Fibroblast of peridontal ligament (primary cell): ENCODE data around the gene SLC25A22.
A peak's percentile ranks its signal among the peaks of the same experiment; 100 is the strongest.

Experiments used
- DNase-seq: peaks from one replicate; pipeline ENCODE4 v3.0.0-alpha.2; 2010; ENCODE audit errors: extremely low read depth

Gene SLC25A22

DNA sequence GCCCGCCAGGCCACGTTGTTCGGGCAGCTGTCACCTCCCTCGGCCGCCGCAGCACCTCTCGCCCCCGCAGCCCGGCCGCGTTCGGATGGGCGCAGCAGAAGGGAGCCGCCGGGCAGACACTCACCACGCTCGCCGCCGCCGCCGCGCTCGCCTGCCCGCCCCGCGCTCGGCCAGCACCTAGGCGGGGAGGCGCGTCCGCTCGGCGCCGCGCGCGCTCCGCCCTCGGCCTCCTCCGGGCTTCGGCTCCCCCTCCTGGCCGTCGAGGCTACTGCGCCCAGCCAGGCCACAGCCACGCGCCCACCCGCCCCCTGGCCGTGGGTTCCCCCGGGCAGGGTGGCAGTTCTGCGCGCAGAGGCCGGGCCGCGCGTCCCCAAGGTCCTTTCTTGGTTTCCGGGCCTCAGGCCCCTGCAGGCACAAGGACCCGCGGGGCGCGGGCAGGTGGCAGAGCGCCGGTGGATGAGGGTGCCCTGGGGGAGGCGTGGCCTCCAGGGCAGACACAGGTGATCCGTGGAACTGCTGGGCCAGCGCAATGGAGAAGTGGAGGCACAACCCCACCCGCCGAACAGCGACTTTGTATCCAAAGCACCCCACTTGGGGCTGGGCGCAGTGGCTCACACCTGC, at the start of gene SLC25A22:
Gene SLC25A22, minus strand, starts transcription at position 189 of the 621 bp plus-strand sequence. CDS start 3,275 bp downstream, outside the sequence.
- DNase-seq: peak; percentile 52

DNA sequence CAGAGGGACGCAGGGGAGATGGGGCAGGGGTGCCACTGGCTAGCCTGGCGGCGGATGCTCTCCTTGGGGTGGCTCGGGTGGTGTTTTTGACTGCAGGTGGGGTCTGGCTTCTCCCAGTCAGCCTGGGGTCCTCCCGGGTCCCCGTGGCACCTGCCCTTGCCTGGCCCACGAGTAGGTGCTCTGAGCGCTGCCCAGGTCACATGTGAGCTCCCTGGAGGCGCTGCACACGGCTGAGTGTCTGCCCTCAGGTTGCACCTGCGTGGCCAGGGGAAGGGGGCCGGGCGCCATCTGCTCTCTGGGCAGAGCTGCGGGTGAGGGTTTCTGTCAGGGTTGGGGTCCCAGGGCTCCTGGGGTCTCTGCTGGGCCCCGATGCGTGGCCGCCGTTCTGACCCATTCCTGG, 49.8 kb upstream of the SLC25A22 start:
- DNase-seq: no peak

DNA sequence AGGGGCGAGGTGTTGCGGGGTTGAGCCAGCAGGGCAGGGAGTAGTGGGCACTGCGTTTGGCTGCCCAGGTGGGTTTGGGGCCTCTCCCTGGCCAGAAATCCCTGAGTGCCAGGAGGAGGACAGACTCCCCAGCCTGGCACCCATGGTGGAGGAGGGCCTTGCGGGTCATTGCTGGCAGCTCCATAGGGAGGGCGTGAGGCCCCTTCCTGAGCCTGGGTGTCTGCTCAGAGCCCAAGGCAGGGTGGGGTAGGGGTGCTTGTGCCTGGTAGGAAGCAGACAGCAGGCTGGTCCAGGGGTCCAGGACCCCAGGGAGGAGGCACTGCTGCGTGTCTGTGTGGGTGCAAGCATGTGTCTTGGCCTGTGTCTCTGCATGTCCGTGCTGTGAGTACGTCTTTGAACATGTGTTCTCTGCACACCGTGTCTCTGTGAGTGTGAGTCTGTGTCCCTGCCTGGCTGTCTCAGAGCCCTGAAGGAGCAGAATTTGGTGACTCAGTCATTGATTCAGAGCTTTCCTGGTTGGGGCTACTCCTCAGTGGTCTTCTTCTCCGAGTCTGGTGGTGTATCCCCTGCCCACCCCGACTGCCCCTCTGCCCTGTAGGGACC, 48.5 kb upstream of the SLC25A22 start:
- no peak for DNase-seq

DNA sequence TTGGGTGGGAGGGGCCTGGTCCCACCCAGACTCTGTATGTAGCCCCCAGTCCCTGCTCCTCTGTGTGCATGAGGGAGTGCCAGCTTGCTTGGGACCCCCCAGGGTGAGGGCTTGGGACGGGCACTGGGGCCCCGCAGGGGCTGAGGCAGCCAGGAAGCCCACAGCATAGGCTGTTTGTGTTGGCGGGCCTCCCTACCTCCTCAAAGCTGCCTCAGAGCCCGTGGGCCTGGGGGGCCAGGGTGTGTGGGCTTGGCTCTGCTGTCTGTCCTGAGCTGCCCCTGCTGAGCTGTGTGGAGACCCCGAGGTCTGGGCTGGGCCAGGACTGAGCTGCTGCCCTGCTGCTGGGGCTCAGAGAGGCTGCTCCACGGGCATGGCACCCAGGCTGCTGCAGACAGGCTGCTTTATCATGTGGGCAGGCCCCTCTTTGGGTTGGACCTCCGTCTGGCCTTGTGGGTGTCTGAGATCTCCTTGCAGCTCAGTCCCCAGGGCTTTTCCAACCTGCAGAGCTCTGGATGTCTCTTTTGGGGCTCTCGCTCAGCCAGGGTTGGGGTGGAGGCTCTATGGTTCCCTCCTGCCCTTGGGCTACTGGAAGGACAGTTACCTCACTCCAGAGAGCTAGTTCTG, 47.9 kb upstream of the SLC25A22 start:
- DNase-seq: no peak

GRCh38 chr11:844693-845644, 46.9 kb upstream of the SLC25A22 start:
- peak; percentile 97 for DNase-seq

GRCh38 chr11:843818-844692, 46.0 kb upstream of the SLC25A22 start:
- DNase-seq: peak; percentile 96

DNA sequence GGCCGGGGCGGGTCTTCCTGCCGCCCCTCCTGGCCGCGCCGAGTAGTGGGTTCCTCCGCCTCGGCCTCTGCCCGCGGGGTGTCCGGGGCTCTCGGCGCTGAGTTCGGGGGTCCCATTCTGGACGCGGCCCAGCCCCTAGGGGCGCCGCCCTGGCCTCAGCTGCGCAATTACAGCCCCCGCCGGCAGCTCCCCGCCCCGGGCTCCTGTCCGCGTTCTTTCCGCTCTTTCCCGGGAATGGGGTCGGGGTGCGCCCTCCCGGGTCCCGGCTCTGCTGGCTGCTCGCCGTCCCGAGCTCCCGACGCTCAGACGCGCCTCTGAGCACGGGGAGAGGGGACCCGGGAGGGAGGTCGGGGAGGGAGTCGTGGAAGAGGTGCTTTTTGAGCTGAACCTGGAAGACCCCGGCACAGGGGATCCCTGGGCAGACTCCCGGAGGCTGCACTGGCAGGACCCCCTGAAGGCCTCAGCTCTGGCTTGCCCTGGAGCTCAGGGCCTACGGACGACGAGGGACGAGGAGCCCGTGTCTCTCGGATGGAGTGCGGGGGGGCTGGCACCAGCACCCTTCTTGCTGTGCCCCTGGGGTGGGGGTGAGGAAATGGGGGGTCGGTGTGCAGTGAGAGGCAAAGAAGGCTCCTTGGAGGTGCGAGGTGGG, 45.1 kb upstream of the SLC25A22 start:
- DNase-seq: no peak

DNA sequence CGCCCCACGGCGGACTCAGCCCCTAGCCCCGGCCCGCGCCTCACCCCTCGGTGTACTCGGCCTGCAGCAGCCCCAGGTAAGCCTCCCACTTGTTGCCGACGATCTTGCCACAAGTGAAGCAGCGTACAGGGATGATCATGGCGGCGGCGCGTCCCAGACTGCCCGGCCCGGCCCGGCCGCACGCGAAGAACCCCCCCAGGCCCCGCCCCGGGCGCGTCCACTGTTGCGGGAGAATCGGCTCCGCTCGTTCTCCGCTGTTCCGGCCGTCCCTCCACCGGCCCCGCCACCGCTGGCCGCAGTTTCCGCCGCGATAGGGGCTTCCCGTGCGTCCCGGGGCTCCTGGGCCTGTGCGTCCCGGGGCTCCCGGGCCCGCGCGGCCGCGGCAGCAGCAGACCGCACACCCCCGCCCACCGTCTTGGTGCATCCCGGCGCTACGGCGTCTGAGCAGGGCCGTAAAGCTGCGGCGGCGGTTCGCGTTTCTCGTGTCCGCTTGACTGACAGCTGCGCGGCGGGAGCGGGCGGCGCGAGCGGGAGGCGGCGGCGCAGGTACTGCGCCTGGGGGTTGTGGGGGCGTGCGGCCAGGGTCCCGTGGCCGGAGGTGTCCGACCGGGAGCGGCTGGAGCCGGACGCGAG, 44.4 kb upstream of the SLC25A22 start, which contains the start of the genes POLR2L and TSPAN4:
Gene POLR2L, minus strand, starts transcription at position 160 of the 633 bp plus-strand sequence. Its CDS starts 21 bp downstream, at position 139.
Gene TSPAN4, plus strand, starts transcription at position 483 of the 633 bp plus-strand sequence. CDS start 7,453 bp downstream, outside the sequence.
- DNase-seq: peak; percentile 81

DNA sequence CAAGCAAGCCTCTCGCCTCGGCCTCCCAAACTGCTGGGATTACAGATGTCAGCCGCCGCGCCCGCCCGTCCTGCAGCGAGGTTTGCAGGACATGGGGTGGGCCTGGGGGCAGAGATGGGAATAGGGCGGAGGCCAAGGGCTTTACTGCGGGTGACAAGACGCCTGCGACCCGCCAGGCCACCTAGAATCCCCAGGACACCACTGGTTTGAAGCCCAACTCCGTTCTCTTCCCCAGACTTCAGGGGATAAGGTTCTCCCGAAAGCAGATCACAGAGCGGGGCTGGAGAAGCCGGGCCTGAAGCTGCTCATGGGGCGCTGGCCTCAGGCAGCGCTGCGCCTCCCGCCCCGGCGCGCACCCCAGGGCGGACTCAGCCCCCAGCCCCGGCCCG, 43.9 kb upstream of the SLC25A22 start:
- DNase-seq: no peak

GRCh38 chr11:839875-840617, 42.0 kb upstream of the SLC25A22 start:
- no peak for DNase-seq

- no peak for DNase-seq
Observed at GRCh38 chr11:839280-839623, 41.2 kb upstream of the SLC25A22 start.

DNA sequence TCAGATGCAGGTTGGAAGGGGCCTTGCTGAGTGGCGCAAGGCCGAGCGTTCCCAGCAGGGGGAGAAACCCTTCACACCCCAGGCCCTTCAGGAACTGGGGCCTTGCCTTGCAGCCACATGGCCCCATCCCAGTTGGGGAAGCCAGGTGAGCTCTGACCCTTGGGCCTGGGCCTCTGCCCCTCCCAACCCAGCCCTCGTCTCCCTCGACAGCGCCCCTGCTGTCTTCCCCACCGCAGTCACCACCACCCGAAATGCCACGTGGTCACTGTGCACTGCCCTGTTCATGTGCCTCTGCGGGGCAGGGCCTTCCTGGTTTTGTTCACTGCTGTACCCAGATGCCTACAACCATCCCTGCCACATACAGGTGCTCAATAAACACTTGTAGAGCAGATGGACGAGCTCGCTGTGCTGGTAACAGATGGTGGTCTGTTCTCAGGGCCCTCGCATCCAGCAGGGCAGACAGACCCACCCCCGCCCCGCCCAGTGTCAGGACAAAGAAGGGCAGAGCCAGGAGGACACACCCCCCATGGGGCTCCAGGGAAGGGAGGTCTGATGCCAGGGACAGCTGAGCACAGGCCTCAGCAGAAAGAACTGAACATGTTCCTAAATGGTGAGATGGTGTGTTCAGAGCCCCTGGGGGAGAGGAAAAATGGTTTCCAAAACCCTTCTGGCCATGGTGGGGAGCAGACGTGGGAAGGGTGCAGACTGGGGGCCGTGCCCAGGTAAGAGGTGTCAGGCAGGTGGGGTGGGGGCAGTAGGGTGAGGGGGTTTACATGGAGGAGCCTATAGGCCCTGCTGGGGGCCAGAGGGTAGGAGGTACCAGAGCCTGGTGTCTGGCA, 40.6 kb upstream of the SLC25A22 start:
- DNase-seq: no peak

GRCh38 chr11:837990-838307, 39.9 kb upstream of the SLC25A22 start:
- DNase-seq: no peak

- DNase-seq: no peak
Observed at GRCh38 chr11:837189-837989, 39.3 kb upstream of the SLC25A22 start.

DNA sequence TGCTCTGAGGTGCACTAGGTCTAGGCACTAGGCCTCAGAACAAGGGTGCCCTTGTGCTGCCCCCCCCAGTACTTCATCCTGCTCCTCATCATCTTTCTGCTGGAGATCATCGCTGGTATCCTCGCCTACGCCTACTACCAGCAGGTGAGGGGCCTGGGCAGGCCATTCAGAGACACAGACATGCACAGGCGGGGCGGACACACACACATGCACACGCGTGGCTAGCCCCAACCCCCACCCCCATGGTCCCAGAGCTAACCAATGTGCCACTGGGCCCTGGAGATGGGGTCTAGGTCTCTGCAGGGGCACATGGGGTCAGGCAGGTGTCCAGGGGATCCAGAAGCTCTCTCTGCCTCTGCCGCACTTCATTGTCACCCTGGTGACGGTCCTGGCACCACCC, 38.6 kb upstream of the SLC25A22 start:
- DNase-seq: no peak

GRCh38 chr11:836274-836673, 38.2 kb upstream of the SLC25A22 start:
- no peak for DNase-seq
